ENCODE data around the gene OR8S1. TPM values are rescaled to one million over a fixed set of nuclear protein-coding genes. Genes with fewer than 3 reads are reported as not detected.
"Not testable (repeated sequence)": the region's sequence is repeated elsewhere in the genome, so short reads cannot be mapped to it uniquely, and the experiment has no call there.

The OR8S1 gene
- total RNA-seq, 1 experiment from 2014 or later = not detected

- RAD21 ChIA-PET (ENCODE audit: low non-redundant PET in 1 of 2, low total read pairs in 2 of 2, uncharacterized antibody in 2 of 2, unreplicated experiment in 2 of 2) = interaction anchor here in 1 of 2 experiments (1.2 kb wide), 1 partner anchor 110 kb away, joined by 3 read pairs; no protein-coding TSS in a partner anchor
- H4K20me1 ChIP-seq (ENCODE audit: insufficient read depth) = not testable (repeated sequence)
- peaks cover 15% of the 10 kb centered on the region; the same call in 1 of the 2 replicates for H3K27me3 ChIP-seq (ENCODE audit: insufficient read depth, low read length)
Observed at GRCh38 chr12:48506836-48507235, 18.6 kb upstream of the OR8S1 start.

GRCh38 chr12:48508987-48509386 is 16.4 kb upstream of the OR8S1 start:
- Histone ChIP-seq H4K20me1 (ENCODE audit: insufficient read depth) (no peaks in the 10 kb centered on the region), H3K79me2 (ENCODE audit: insufficient read depth, low read length) (no peaks in the 10 kb centered on the region), H3K4me1 (ENCODE audit: control insufficient read depth in 1 of 2, insufficient read depth in 2 of 2, low read length in 2 of 2) (no peaks in the 10 kb centered on the region), H3K27me3 (ENCODE audit: insufficient read depth, low read length) (peaks cover 7% of the 10 kb centered on the region; the same call in 1 of the 2 replicates), H2AFZ (ENCODE audit: low read depth, low read length, poor library complexity, severe bottlenecking) (no peak overlapping the region), H3K9me3 (ENCODE audit: control insufficient read depth in 1 of 2, insufficient read depth in 1 of 2, low read depth in 1 of 2, low read length in 2 of 2) (no peaks in the 10 kb centered on the region), H3K9ac (ENCODE audit: low read length) (no peak overlapping the region), H3K36me3 (ENCODE audit: control insufficient read depth in 1 of 2, insufficient read depth in 2 of 2, low read length in 2 of 2) (no peaks in the 10 kb centered on the region), H3K4me2 (ENCODE audit: low read length) (no peak overlapping the region), H3K9me2 (ENCODE audit: insufficient read depth) (no peaks in the 10 kb centered on the region), H3K27ac (ENCODE audit: low read depth, low read length) (no peak overlapping the region), H3K4me3 (replicated peaks in 1 of 2; ENCODE audit: low read depth in 1 of 2, low read length in 2 of 2) (no peak overlapping the region)
- intact Hi-C loops (cut with micrococcal nuclease) = no loop called here
- POLR2A ChIA-PET = no interaction called here
- RAD21 ChIA-PET (ENCODE audit: low non-redundant PET in 1 of 2, low total read pairs in 2 of 2, uncharacterized antibody in 2 of 2, unreplicated experiment in 2 of 2) = no interaction called here
- ATAC-seq (peak; percentile 53; the same call in 1 of the 2 replicates), DNase-seq (ENCODE audit: low read depth, low spot score) (no peak)
- CTCF ChIA-PET = no interaction called here
- TF ChIP-seq CTCF (IDR thresholded peaks at IDR 0.05 in 2 of 3, conservative IDR thresholded peaks at IDR 0.05 in 1 of 3; ENCODE audit: borderline replicate concordance in 1 of 3, insufficient read depth in 1 of 3, low read depth in 2 of 3, low read length in 2 of 3) = 0 out of 6 replicates have a peak, but pooled peaks of 1 of the 3 experiments have one; percentile 13
- TF ChIP-seq CBX3 (IDR thresholded peaks at IDR 0.05; ENCODE audit: low read depth) = no peak
- no TSS peak for BruUV-seq (replicated peaks)

More at GRCh38 chr12:48506836-48507235, 18.6 kb upstream of the OR8S1 start:
- H3K9ac ChIP-seq (ENCODE audit: low read length); ATAC-seq; H3K27ac ChIP-seq (ENCODE audit: low read depth, low read length); CTCF ChIA-PET; H3K79me2 ChIP-seq (ENCODE audit: insufficient read depth, low read length); H3K4me3 ChIP-seq (replicated peaks in 1 of 2; ENCODE audit: low read depth in 1 of 2, low read length in 2 of 2); H2AFZ ChIP-seq (ENCODE audit: low read depth, low read length, poor library complexity, severe bottlenecking); POLR2A ChIA-PET; H3K4me1 ChIP-seq (ENCODE audit: control insufficient read depth in 1 of 2, insufficient read depth in 2 of 2, low read length in 2 of 2); H3K4me2 ChIP-seq (ENCODE audit: low read length); H3K36me3 ChIP-seq (ENCODE audit: control insufficient read depth in 1 of 2, insufficient read depth in 2 of 2, low read length in 2 of 2); BruUV-seq (replicated peaks); DNase-seq (ENCODE audit: low read depth, low spot score); H3K9me2 ChIP-seq (ENCODE audit: insufficient read depth); intact Hi-C loops (cut with micrococcal nuclease); H3K9me3 ChIP-seq (ENCODE audit: control insufficient read depth in 1 of 2, insufficient read depth in 1 of 2, low read depth in 1 of 2, low read length in 2 of 2): not testable (repeated sequence)

Measured in HCT116 (cell line).